ENCODE data around the gene SBF2.

SBF2 gene

GRCh38 chr11:9868641-9869040, 425.4 kb downstream of the SBF2 start:
- no peak for TF ChIP-seq CTCF (conservative IDR thresholded peaks at IDR 0.05; ENCODE audit: low read depth)
- no peak for DNase-seq (ENCODE audit: low spot score)
- no peak overlapping the region for H3K27ac ChIP-seq
- ChIA-PET POLR2A (ENCODE audit: low non-redundant PET) (no interaction called here), CTCF (no interaction called here)

GRCh38 chr11:9862981-9863380, 431.0 kb downstream of the SBF2 start:
- H3K27ac ChIP-seq: no peak overlapping the region
- CTCF ChIA-PET: interaction anchor here (0.8 to 1.1 kb wide), 2 partner anchors 35 to 347 kb away, joined by 3 read pairs; no protein-coding TSS in a partner anchor
- TF ChIP-seq CTCF (conservative IDR thresholded peaks at IDR 0.05; ENCODE audit: low read depth): no peak
- POLR2A ChIA-PET (ENCODE audit: low non-redundant PET): no interaction called here
- DNase-seq (ENCODE audit: low spot score): no peak

- peak; percentile 47 for DNase-seq (ENCODE audit: low spot score)
- ChIA-PET POLR2A (ENCODE audit: low non-redundant PET) (interaction anchor here (0.6 kb wide), 1 partner anchor 445 kb away, joined by 3 read pairs; no protein-coding TSS in a partner anchor), CTCF (interaction anchor here (0.6 to 1.1 kb wide), 4 partner anchors 34 to 348 kb away, joined by 3 to 5 read pairs (median 3); no protein-coding TSS in a partner anchor)
- H3K27ac ChIP-seq: no peak overlapping the region
- peak; percentile 36; the same call in 1 of the 2 replicates for TF ChIP-seq CTCF (conservative IDR thresholded peaks at IDR 0.05; ENCODE audit: low read depth)
These were observed 431.9 kb downstream of the SBF2 start for GRCh38 chr11:9861860-9862725.

GRCh38 chr11:9859554-9860305, 434.3 kb downstream of the SBF2 start:
- DNase-seq (ENCODE audit: low spot score): no peak
- TF ChIP-seq CTCF (conservative IDR thresholded peaks at IDR 0.05; ENCODE audit: low read depth): no peak
- no peak overlapping the region for H3K27ac ChIP-seq
- POLR2A ChIA-PET (ENCODE audit: low non-redundant PET): no interaction called here
- CTCF ChIA-PET: interaction anchor here (0.6 kb wide), 1 partner anchor 114 kb away, joined by 4 read pairs; no protein-coding TSS in a partner anchor

- DNase-seq (ENCODE audit: low spot score): no peak
- POLR2A ChIA-PET (ENCODE audit: low non-redundant PET): no interaction called here
- CTCF ChIA-PET: no interaction called here
- no peak for TF ChIP-seq CTCF (conservative IDR thresholded peaks at IDR 0.05; ENCODE audit: low read depth)
- no peak overlapping the region for H3K27ac ChIP-seq
These were observed 435.2 kb downstream of the SBF2 start for GRCh38 chr11:9858822-9859221.

GRCh38 chr11:9858218-9858617, 435.8 kb downstream of the SBF2 start:
- CTCF ChIA-PET: interaction anchor here (0.6 to 1.1 kb wide), 2 partner anchors 100 to 462 kb away, joined by 3 to 4 read pairs; no protein-coding TSS in a partner anchor
- no peak for TF ChIP-seq CTCF (conservative IDR thresholded peaks at IDR 0.05; ENCODE audit: low read depth)
- POLR2A ChIA-PET (ENCODE audit: low non-redundant PET): no interaction called here
- no peak for DNase-seq (ENCODE audit: low spot score)
- H3K27ac ChIP-seq: no peak overlapping the region
